GM12874 (cell line): ENCODE data around the gene UPK3B.
"Not testable (repeated sequence)": the region's sequence is repeated elsewhere in the genome, so short reads cannot be mapped to it uniquely, and the experiment has no call there.

ENCODE experiments used
- CTCF ChIP-seq: IDR thresholded peaks from 2 replicates; pipeline ENCODE4 v1.5.1; 2011; ENCODE audit warnings: low read depth, mild to moderate bottlenecking, control low read depth, low read length, moderate library complexity; ENCODE audit not compliant: insufficient read depth

UPK3B gene

GRCh38 chr7:76513817-76514799, 3.8 kb downstream of the UPK3B start:
- TF ChIP-seq CTCF = no peak

- no peak for TF ChIP-seq CTCF
These were observed 4.8 kb downstream of the UPK3B start for GRCh38 chr7:76514926-76515771.

- peak; percentile 93 for TF ChIP-seq CTCF
These were observed 5.7 kb downstream of the UPK3B start for GRCh38 chr7:76515999-76516443.

- TF ChIP-seq CTCF = not testable (repeated sequence)
These were observed 32.8 kb downstream of the UPK3B start, which contains the start of gene SPDYE16 for GRCh38 chr7:76543197-76543596. SPDYE16 (minus strand) TSS chr7:76543297; CDS start chr7:76541459, 1,838 bp downstream.
